NOMO-1 treated with DMSO at 0.1 percent for 48 hours (cell line): ENCODE results near the gene CYP2A6.
"Not testable (repeated sequence)": the region's sequence is repeated elsewhere in the genome, so short reads cannot be mapped to it uniquely, and the experiment has no call there.

Experiments
- DNase-seq: peaks from one replicate; lab custom pipeline; 2025; ENCODE audit not compliant: unreplicated experiment; lab: John Stamatoyannopoulos, UW

The CYP2A6 gene

DNA sequence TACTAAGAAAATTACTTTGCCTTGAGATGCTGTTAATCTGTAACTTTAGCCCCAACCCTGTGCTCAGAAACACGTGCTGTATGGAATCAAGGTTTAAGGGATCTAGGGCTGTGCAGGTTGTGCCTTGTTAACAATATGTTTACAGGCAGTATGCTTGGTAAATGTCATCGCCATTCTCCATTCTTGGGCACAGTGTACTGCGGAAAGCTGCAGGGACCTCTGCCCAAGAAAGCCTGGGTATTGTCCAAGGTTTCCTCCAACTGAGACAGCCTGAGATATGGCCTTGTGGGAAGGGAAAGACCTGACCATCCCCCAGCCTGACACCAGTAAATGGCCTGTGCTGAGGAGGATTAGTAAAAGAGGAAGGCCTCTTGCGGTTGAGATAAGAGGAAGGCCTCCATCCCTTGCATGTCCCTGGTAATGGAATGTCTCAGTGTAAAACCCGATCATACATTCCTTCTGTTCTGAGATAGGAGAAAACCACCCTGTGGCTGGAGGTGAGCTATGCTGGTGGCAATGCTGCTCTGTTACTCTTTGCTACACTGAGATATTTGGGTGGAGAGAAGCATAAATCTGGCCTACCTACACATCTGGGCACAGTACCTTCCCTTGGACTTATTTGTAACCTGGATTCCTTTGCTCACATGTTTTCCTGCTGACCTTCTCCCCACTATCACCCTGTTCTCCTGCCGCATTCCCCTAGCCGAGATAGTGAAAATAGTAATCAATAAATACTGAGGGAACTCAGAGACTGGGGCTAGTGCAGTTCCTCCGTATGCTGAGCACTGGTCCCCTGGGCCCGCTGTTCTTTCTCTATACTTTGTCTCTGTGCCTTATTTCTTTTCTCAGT lies 27.3 kb downstream of the CYP2A6 start:
- DNase-seq, result peak; percentile 61

DNA sequence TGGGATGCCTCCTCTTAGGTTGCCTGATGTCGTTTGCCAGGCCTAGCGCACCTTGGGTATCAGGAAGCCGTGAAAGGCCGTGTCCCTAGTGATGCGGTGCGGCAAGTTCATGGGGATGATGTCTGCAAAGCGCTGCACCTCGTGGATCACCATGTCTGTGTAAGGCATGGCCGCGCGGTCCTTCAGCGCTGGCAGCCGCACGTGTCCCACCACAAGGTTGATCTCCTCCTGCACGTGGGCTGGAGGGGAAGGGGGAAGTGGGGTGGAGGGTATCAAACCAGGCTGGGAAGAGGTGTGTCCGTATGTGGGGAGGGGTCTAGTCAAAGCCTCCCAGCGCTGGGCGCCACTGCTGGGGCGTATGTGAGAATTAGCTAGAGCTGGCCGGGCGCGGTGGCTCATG lies 28.1 kb downstream of the CYP2A6 start:
- DNase-seq, result no peak

DNA sequence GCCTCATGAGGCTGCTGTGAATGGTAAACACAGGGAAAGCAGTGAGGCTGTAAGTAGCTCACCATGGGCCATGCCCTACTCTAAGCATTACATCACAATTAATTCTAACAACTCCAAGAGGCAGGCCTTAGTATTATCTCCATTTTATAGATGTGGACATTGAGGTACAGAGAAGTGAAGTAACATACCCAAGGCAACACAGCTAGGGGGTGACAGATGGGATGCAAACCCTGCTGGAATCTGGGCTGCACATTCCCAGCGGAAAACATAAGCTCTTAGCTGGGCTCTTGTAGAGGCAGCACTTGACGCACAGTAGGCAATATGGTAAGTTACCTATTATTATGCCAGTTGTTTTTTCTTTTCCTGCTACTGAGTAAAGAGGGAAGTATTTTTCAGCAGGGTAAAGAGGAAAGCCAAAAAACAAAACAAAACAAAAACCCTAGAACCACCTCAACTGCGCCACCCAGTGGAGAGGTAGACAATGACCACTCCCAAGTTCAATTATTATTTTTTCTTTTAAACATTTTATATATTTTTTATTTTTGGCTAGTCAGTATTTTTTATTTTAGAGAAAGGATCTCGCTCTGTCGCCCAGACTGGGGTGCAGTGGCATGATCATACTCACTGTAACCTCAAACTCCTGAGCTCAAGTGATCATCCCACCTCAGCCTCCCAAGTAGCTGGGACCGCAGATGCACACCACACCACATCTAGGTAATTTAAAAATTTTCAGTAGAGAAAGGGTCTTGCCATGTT lies 30.6 kb downstream of the CYP2A6 start:
- DNase-seq, result peak; percentile 47

- peak; percentile 37 for DNase-seq
Measured at GRCh38 chr19:40818480-40819399, 31.5 kb downstream of the CYP2A6 start.

DNA sequence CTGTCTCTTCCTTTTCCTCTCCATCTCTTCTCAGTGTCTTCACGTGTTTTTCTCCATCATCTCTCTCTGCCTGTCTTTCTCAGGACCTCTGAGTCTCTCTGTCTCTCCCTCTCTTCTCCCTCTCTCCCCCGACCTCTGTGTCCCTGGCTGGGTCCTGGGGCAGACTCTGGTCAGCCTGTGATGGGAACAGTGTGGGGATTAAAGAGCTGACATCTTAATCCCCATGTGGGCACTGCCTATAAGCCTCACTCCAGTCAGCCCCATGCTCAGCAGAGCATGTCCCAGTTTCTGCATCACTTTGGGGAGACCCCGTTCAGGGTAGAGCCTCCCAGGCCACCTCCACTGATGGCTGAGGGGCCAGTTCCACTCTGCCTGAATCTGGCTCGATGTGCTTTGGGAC lies 35.0 kb downstream of the CYP2A6 start:
- DNase-seq, result no peak

GRCh38 chr19:40813182-40813581 lies 37.1 kb downstream of the CYP2A6 start:
- no peak for DNase-seq

- not testable (repeated sequence) for DNase-seq
Measured at GRCh38 chr19:40812571-40812970, 37.7 kb downstream of the CYP2A6 start.

DNA sequence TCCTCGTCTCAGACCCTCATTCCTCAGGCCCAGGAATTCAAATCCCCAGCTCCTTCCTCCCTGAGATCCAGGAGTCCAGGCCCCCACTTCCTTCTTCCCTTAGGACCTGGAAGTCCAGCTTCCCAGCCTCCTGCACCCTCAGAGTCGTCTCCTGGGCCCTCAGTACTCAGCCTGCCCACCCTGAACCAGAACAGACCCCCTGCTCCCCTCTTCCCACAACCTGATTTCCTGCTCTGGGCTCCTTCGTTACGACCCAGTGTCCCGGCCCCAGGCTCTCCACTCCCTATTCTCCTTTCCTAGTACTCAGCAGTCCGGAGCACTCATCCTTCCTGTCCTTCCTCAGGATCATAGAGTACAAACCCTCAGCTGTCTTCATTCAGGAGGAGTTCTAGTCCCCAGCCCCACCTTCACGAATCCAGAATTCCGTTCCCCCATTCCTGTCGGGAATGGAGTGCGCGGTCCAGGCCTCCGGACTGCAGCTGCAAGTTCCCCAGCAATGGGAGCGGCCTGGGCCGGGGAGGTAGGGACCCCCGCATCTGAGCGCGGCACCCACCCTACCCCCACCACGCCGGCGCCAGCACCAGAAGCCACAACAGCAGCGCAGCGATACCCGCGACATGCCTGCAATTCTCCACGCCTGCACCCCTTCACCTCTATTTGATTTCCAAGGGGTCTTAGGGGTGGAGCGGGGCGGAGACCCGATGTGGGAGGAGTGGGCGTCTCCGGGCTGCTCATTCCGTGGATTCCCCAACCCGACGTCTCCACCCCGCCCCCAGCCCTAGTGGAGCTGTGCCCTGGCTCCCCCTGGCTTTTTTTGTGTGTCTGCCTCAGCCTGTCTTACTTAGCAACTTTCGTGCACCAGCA lies 38.5 kb downstream of the CYP2A6 start:
- DNase-seq, result peak; percentile 31

- peak; percentile 69 for DNase-seq
Measured at GRCh38 chr19:40810649-40811408, 39.4 kb downstream of the CYP2A6 start.

GRCh38 chr19:40810160-40810559 lies 40.1 kb downstream of the CYP2A6 start:
- DNase-seq, result no peak

DNA sequence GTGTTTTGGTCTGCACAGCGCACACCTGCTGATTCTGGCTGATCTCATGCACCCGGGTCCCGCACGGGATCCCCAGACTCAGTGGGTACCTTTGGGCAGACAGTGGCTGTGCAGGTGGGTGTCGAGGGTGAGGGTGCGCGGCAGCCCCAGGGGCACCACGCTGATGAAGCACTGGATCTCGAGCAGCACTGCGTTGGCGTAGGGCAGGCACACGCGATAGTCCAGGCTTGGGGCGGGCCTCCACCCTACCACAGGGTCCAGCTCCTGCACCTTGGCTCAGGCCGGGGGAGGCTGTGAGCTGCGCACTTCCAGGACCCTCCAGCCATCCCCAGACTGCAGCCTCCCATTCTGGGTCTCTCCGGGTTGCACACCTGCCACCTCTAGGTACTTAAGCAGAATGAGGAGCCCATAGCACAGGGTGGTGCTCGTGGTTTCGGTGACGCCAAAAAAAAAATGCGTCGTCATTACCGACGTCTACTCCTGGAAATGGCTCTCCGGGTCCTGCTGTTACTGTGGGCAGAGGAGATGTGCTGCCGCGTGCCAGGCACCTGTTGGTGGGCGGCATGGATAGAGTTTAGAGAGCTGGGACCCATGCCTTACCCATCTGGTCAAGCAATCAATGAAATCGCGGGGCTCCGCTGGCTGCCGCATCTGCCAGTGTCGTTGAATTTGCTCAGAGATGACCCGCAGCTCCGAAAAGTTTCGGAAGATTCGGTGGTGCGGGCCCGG lies 40.7 kb downstream of the CYP2A6 start:
- DNase-seq, result no peak

- DNase-seq, result no peak
Measured at GRCh38 chr19:40808497-40808896, 41.8 kb downstream of the CYP2A6 start.

DNA sequence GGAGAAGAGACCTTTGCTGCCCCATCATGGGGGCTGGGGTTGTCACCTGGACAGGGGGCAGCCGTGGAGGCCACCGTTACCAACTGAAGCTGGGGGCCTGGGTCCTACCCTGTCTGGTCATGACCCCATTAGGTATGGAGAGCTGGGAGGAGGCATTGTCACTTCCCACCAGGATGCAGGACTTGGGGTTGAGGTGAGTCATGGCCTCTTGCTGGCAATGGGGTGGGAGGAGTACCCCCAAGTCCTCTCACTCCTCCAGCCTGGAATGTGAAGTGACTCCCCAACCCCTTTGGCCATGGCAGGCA lies 42.3 kb downstream of the CYP2A6 start:
- no peak for DNase-seq

- no peak for DNase-seq
Measured at GRCh38 chr19:40807147-40808020, 42.9 kb downstream of the CYP2A6 start.

DNA sequence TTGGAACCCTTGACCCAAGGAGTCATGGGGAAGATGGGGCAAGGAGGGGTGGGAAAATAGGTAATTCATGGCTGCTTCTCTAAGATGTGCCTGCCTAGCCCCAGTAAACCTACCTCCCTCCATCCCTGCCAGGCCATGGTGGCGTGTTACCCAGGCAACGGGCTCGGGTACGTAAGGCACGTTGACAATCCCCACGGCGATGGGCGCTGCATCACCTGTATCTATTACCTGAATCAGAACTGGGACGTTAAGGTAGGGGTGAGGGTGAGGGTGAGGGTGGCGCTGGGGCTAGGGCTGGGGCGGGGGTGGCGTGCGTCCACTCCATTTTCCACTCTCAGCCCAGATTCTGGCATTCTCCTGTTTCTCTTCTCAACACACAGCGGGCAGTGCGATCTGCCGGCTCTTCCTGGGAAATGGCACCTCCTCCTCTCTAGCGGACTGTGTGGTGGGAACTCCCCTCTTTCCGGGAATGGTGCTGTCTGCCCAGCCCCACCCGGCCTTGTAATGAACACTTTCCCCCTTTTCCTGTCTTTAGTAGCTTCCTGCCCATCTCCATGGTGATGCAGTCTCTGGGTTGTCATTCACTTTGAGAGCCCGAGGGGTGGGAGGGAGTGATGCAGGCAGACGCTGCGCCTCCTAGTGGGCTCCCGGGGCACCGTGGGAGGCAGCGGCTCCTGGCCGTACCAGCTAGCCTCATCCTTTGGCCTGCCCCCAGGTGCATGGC lies 43.7 kb downstream of the CYP2A6 start:
- peak; percentile 29 for DNase-seq

- DNase-seq, result no peak
Measured at GRCh38 chr19:40805258-40805868, 44.9 kb downstream of the CYP2A6 start.

DNA sequence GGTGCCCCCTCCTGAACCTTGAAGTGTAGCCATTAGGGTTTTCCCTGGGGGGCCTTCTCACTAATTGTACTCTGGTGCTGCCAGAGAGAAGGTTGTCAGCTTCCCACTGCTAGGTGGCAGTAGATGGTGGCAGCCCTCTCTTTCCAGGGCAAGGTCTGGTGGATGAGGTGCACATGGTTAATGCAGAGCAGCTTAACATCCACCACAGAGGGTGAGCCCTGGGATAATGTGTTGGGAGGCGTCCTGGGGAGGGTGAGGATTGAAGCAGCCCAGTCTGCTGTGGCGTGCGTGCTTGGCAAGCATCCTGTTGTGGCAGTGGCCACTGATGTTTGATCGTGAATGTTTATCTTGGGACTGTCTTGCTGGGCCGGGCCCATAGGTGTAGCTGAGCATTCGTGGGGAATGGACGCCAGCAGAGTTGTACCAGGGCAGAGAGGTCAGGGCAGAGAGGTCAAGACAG lies 45.4 kb downstream of the CYP2A6 start:
- no peak for DNase-seq
